Erythroblast (primary cell): ENCODE data around the gene SIGMAR1.

Experiments
- GATA1 ChIP-seq: IDR thresholded peaks from 2 replicates; pipeline ENCODE4 v1.6.1; 2011; ENCODE audit warnings: low read depth, mild to moderate bottlenecking, control low read depth, low read length, moderate library complexity
- POLR2A ChIP-seq: IDR thresholded peaks from 2 replicates; pipeline ENCODE4 v1.6.1; 2011; ENCODE audit warnings: mild to moderate bottlenecking, low read length

DNA sequence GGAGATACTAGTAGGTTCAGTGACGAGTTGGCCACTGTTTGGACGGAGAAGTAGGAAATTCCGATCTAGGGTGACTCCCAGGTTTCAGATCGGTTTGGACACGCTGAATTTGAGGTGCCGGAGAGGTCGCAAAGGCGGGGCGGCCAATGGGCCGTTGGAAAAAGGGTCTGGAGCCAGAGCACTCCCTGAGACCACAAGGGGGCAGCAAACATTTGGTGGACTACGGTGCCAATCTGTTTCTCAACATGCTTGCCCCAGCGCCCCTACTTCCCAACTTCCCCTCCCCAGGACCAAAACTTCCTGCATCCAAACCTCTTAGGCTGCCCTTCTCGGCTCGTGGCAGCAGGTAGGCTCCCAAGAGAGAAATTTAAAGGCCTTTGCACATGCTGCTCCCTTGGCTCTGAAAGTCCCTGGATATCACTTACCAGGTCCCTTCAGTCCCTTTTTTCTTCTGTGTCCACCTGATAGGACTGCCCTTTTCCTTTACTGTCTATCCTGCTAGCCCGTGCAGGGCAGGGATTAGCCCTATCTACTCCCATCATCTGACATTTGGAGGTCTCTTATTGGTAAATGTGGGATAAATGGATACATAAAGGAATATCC, 24.7 kb downstream of the SIGMAR1 start:
- no peak for TF ChIP-seq POLR2A
- no peak for TF ChIP-seq GATA1
